GM12874 (cell line): ENCODE results near the gene WNT7B.

Source experiments
- CTCF ChIP-seq: IDR thresholded peaks from 2 replicates; pipeline ENCODE4 v1.5.1; 2011; ENCODE audit warnings: low read depth, mild to moderate bottlenecking, control low read depth, low read length, moderate library complexity; ENCODE audit not compliant: insufficient read depth

WNT7B gene

GRCh38 chr22:45960477-45961386, 16.2 kb downstream of the WNT7B start:
- TF ChIP-seq CTCF, result no peak

GRCh38 chr22:45959719-45960476, 17.1 kb downstream of the WNT7B start:
- TF ChIP-seq CTCF, result no peak

GRCh38 chr22:45958971-45959370, 18.0 kb downstream of the WNT7B start:
- TF ChIP-seq CTCF, result no peak

- no peak for TF ChIP-seq CTCF
These were observed 19.1 kb downstream of the WNT7B start for GRCh38 chr22:45957826-45958225.

- TF ChIP-seq CTCF, result no peak
These were observed 23.8 kb downstream of the WNT7B start for GRCh38 chr22:45953178-45953577.

GRCh38 chr22:45952553-45952952, 24.4 kb downstream of the WNT7B start:
- no peak for TF ChIP-seq CTCF

GRCh38 chr22:45952151-45952550, 24.8 kb downstream of the WNT7B start:
- TF ChIP-seq CTCF, result no peak
